HG03108 (cell line): ENCODE measurements around the gene UBAP1.
"Not testable (repeated sequence)": the region's sequence is repeated elsewhere in the genome, so short reads cannot be mapped to it uniquely, and the experiment has no call there.

ENCODE experiments used
- ATAC-seq: cut with Tn5 transposase; IDR thresholded peaks from one replicate; pipeline ENCODE4 v1.9.1; 2021; ENCODE audit warnings: moderate library complexity; ENCODE audit not compliant: unreplicated experiment

The UBAP1 gene

GRCh38 chr9:34179213-34180136 lies 632 bp downstream of the UBAP1 start:
- no peak for ATAC-seq

DNA sequence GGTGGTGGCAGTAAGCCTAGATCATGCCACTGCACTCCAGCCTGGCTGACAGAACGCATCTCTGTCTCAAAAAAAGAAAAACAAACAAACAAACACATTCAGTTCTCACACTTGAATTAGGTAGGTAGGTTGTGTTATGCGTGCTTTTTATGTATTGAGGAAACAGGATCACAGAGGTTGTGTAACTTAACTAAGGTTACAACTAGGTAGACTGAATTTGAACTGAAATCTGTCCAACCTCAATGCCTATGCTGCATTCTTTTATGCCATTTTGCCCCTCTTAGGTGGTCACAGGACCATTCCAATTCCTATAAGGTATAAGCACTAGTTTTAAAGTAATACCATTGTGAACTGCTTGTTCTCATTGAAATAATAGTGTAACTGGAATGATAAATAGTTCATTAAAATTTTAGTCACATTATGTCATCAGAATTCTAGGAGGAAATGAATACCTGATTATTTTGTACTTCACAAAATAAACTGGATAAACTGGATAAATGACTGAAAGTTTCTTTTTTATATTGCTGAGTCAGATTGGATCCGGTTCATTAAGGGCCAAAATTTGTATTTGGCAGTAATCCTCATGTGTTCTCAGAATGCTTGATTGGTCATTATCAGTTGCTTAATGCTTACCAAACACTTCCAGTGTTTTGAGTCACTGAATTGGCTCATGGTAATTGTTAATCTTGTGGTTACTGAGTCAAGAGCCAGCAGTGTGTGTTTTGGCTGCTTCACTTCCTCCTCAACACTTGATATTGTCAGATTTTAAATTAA lies 7.1 kb downstream of the UBAP1 start:
- peak; percentile 90 for ATAC-seq

- ATAC-seq: no peak
Measured at GRCh38 chr9:34187891-34188240, 9.0 kb downstream of the UBAP1 start.

DNA sequence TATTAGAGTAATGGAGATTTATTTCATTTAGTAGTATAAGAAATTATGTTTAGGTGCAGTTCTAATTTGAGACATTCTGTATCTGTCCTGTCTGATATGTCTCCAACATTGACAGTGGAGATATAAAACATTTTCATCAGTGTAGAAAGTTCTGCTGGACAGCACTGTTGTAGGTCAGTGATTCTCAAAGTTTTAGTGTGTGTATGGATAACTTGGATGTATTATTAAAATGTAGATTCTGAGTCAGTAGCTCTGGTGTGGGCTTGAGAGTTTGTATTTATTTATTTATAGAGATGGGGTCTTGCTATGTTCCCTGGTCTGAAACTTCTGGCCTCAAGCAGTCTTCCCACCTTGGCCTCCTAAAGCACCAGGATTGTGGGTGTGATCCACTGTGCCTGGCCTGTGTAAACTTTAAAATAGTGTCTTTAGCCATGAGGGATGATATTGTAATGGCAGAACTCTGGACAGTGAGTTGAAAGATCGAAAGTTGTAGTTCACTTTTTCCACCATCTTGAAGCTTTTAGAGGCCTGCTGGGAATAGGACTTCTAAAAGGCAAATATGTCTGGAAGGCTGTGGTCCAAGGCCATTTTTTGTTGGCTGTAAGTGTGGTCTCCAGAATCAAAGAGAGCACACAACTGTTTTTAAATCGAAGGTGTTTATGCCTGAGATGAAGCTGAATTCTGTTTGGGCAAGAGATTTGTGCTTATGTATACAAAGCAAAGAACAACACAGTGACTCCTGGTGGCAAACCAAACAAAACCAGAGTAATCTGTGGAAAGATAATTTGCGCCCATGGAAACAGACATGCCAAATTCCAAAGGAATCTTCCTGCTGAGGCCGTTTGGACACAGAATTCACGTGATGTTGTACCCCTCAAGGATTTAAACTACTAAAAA lies 12.4 kb downstream of the UBAP1 start:
- ATAC-seq: no peak

- no peak for ATAC-seq
Measured at GRCh38 chr9:34195143-34195542, 16.3 kb downstream of the UBAP1 start.

- not testable (repeated sequence) for ATAC-seq
Measured at GRCh38 chr9:34197286-34197685, 18.4 kb downstream of the UBAP1 start.

- no peak for ATAC-seq
Measured at GRCh38 chr9:34197756-34198711, 19.2 kb downstream of the UBAP1 start.

DNA sequence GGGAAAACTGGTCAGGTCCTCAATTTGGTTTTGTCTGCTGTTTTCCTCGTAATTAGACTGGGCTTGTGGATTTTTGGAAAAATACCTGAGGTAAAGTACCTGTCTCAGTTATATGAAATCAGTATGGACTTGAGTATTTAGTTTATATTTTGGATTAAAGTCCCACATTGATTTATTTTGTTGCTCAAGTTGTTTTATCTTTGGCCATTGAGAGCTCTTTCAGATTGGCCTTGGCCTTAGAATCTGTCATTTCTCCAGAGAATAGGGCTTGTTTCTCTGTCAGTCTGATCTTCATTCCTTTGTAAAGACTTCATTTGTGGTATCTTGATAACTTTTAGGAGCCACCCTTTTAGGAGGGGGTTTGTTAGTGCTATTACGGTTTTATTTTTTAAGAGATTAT lies 21.2 kb downstream of the UBAP1 start:
- ATAC-seq: no peak

GRCh38 chr9:34203275-34203991 lies 24.6 kb downstream of the UBAP1 start:
- no peak for ATAC-seq

GRCh38 chr9:34203992-34204635 lies 25.3 kb downstream of the UBAP1 start:
- ATAC-seq: no peak

DNA sequence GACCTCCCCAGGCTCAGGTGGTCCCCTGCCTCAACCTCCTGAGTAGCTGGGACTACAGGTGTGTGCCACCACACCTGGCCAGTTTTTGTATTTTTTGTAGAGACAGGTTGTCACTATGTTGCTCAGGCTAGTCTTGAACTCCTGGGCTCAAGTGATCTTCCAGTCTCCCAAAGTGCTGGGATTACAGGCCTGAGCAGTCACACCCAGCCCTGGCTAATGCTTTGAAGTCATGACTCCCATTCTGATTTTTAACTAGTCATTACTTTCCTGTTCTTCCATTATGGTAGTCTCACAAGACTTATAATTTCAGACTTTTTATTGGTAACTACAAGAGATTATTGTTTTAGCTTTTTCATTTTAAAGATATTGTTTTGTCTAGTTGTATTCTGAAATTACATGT lies 26.3 kb downstream of the UBAP1 start:
- no peak for ATAC-seq

DNA sequence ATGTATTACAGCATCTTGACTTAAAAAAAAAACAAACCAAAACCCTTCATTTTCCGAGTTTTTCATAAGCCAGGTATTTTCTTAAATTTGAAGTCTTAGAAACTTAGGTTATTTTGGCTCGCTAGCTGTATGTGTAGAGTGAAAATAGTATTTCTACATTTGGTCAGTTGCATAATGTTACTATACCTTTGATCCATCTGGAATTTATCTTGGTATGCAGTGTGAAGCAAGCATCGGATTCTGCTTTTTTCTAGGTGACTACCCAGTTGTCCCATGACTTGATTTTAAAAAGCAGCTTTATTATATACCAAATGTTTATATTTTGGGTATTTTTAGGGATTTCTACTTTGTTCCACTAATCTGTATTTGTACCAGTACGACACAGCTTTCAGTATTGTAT lies 27.7 kb downstream of the UBAP1 start:
- ATAC-seq: no peak

GRCh38 chr9:34211395-34211794 lies 32.6 kb downstream of the UBAP1 start:
- ATAC-seq: no peak

DNA sequence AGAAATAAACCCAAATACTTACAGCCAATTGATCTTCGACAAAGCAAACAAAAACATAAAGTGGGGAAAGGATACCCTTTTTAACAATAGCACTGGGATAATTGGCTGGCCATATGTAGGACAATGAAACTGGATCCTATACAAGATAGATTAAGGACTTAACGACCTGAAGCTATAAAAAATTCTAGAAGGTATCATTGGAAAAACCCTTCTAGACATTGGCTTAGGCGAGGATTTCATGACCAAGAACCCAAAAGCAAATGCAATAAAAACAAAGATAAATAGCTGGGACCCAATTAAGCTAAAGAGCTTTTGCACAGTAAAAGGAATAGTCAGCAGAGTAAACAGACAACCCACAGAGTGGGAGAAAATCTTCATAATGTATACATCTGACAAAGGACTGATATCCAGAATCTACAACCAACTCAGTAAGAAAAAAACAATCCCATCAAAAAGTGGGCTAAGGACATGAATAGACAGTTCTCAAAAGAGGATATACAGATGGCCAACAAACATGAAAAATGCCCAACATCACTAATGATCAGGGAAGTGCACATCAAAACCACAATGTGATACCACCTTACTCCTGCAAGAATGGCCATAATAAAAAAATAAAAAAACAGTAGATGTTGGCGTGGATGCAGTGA lies 35.6 kb downstream of the UBAP1 start:
- not testable (repeated sequence) for ATAC-seq

DNA sequence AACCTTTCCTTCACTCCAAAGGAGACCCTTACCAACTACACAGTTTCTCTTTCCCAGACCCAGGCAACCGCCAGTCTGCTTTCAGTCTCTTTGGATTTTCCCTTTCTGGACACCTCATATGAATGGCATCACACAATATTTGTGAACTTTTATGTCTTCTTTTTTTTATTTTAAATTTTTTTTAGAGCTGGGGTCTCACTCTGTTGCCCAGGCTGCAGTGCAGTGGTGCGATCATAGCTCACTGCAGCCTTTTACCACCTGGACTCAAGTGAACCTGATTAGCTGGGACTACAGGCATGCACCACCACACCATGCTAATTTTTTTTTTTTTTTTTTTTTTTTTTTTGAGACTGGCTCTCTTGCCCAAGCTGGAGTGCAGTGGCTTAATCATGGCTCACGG lies 37.5 kb downstream of the UBAP1 start:
- ATAC-seq: no peak

- ATAC-seq: not testable (repeated sequence)
Measured at GRCh38 chr9:34217015-34217414, 38.2 kb downstream of the UBAP1 start.

GRCh38 chr9:34218446-34218845 lies 39.6 kb downstream of the UBAP1 start:
- no peak for ATAC-seq

GRCh38 chr9:34219421-34219820 lies 40.6 kb downstream of the UBAP1 start:
- ATAC-seq: no peak
